Measurements from ENCODE around the gene MIB2.

Gene MIB2

GRCh38 chr1:1602968-1603506 lies 12.3 kb upstream of the MIB2 start:
- no peak for DNase-seq (ENCODE audit: low read depth)
- no peak overlapping the region for H3K4me3 ChIP-seq (ENCODE audit: low read depth, low read length)
- TF ChIP-seq, protein P1, sequence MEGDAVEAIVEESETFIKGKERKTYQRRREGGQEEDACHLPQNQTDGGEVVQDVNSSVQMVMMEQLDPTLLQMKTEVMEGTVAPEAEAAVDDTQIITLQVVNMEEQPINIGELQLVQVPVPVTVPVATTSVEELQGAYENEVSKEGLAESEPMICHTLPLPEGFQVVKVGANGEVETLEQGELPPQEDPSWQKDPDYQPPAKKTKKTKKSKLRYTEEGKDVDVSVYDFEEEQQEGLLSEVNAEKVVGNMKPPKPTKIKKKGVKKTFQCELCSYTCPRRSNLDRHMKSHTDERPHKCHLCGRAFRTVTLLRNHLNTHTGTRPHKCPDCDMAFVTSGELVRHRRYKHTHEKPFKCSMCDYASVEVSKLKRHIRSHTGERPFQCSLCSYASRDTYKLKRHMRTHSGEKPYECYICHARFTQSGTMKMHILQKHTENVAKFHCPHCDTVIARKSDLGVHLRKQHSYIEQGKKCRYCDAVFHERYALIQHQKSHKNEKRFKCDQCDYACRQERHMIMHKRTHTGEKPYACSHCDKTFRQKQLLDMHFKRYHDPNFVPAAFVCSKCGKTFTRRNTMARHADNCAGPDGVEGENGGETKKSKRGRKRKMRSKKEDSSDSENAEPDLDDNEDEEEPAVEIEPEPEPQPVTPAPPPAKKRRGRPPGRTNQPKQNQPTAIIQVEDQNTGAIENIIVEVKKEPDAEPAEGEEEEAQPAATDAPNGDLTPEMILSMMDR (IDR thresholded peaks at IDR 0.05; ENCODE audit: control insufficient read depth, extremely low read depth, insufficient read depth) = no peak

DNA sequence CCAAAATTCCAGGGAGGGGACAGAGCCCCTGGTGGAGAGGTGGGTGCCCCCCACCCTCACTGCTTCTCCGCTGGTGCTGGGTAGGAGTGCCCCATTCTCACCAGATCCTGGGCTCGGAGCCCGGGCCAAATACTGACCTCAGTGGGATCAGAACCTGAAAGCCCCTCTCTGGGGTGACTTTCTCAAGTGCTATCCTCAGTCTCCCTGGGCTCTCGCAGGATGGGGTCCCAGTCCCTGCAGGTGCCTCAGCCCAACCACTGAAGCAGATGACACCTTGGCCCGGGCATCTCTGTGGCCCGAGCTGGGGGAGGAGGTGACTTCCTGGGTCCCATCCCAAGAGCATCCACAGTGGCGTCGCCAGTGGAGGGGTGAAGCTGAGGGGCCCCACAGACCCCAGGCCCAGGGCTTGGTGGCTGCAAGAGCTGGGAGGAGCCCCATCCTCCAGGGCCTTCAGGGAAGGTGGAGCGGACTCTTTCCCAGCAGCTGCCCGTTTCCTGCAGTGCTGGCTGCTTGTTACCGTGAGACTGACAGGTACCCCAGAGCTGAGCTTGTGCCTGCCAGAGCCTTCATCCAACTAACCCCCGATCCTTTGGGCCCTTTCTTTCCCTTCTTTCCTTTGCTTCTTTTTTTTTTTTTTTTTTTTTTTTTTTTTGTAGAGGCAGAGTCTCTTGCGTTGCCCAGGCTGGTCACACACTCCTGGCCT lies 11.5 kb upstream of the MIB2 start:
- no peak for DNase-seq (ENCODE audit: low read depth)
- TF ChIP-seq, protein P1 (IDR thresholded peaks at IDR 0.05; ENCODE audit: control insufficient read depth, extremely low read depth, insufficient read depth) = no peak

GRCh38 chr1:1604374-1605033 lies 10.8 kb upstream of the MIB2 start:
- H3K4me3 ChIP-seq (ENCODE audit: low read depth, low read length) = no peak overlapping the region
- no peak for DNase-seq (ENCODE audit: low read depth)
- TF ChIP-seq, protein P1 (IDR thresholded peaks at IDR 0.05; ENCODE audit: control insufficient read depth, extremely low read depth, insufficient read depth) = no peak

More for the DNA sequence above, 11.5 kb upstream of the MIB2 start:
- no peak overlapping the region for H3K4me3 ChIP-seq (ENCODE audit: low read depth, low read length)

DNA sequence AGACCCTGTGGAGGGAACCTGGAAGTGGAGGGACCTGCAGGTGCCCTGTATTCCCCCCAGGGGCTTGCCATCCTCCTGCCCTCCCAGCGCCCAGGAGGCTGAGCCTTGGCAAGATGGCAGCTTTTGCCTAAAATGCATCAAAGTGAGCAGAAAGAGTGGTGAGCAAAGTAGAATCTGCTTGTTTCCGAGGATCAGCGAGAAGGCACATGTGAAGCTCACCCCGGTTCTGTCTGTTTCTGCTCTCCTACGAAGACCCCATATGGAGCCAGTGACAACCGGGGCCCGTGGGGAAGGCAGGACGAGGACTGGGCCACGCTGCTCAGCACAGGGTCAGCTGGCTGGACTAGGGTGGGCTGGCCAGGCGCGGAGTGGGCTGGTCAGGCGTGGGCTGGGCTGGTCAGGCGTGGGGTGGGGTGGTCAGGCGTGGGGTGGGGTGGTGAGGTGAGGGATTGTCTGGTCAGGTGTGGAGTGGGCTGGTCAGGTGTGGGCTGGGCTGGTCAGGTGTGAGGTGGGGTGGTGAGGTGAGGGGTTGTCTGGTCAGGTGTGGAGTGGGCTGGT lies 10.2 kb upstream of the MIB2 start:
- no peak for DNase-seq (ENCODE audit: low read depth)
- no peak overlapping the region for H3K4me3 ChIP-seq (ENCODE audit: low read depth, low read length)
- TF ChIP-seq, protein P1 (IDR thresholded peaks at IDR 0.05; ENCODE audit: control insufficient read depth, extremely low read depth, insufficient read depth) = no peak

DNA sequence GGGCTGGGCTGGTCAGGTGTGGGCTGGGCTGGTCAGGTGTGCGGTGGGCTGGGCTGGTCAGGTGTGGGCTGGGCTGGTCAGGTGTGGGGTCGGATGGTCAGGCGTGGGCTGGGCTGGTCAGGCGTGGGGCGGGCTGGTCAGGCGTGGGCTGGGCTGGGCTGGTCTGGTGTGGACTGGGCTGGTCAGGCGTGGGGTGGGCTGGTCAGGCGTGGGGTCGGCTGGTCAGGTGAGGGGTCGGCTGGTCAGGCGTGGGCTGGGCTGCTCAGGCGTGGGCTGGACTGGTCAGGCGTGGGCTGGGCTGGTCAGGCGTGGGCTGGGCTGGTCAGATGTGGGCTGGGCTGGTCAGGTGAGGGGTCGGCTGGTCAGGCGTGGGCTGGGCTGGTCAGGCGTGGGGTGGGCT lies 9.6 kb upstream of the MIB2 start:
- TF ChIP-seq, protein P1 (IDR thresholded peaks at IDR 0.05; ENCODE audit: control insufficient read depth, extremely low read depth, insufficient read depth) = no peak
- H3K4me3 ChIP-seq (ENCODE audit: low read depth, low read length) = no peak overlapping the region
- no peak for DNase-seq (ENCODE audit: low read depth)

DNA sequence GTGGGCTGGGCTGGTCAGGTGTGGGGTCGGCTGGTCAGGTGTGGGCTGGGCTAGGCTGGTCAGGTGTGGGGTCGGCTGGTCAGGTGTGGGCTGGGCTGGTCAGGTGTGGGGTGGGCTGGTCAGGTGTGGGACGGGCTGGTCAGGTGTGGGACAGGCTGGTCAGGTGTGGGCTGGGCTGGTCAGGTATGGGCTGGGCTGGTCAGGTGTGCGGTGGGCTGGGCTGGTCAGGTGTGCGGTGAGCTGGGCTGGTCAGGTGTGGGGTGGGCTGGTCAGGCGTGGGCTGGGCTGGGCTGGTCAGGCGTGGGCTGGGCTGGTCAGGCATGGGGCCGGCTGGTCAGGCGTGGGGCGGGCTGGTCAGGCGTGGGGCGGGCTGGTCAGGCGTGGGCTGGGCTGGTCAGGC lies 9.1 kb upstream of the MIB2 start:
- no peak for DNase-seq (ENCODE audit: low read depth)
- TF ChIP-seq, protein P1 (IDR thresholded peaks at IDR 0.05; ENCODE audit: control insufficient read depth, extremely low read depth, insufficient read depth) = no peak

More for the DNA sequence above, 9.1 kb upstream of the MIB2 start:
- no peak overlapping the region for H3K4me3 ChIP-seq (ENCODE audit: low read depth, low read length)
